Activated T-helper 2 cell treated with anti-CD3 and anti-CD28 coated beads, Interferon-gamma antibody, Interleukin-2, Interleukin-4, amounts not matched to agents 10 μg/mL and 5 μg/mL and 100 μg/mL, durations not matched to agents 14 hours and 24 hours and 36 hours (primary cell): ENCODE results near the gene HS6ST3. TPM values are rescaled to one million over a fixed set of nuclear protein-coding genes. Genes with fewer than 3 reads are reported as not detected.

ENCODE experiments used
- DNase-seq: peaks from one replicate; pipeline ENCODE4 v3.0.0; 2021; ENCODE audit warnings: low spot score
- H3K27ac Mint-ChIP-seq: one replicate; pipeline ENCODE4 v1.8.0; 2021; ENCODE audit warnings: mixed read lengths
- H3K27me3 Mint-ChIP-seq: one replicate; pipeline ENCODE4 v1.8.0; 2021; ENCODE audit warnings: low read depth, mixed read lengths
- H3K36me3 Mint-ChIP-seq: one replicate; pipeline ENCODE4 v1.8.0; 2021; ENCODE audit warnings: low read depth, mixed read lengths
- H3K4me1 Mint-ChIP-seq: one replicate; pipeline ENCODE4 v1.8.0; 2021; ENCODE audit warnings: low read depth, mixed read lengths
- H3K4me3 Mint-ChIP-seq: one replicate; pipeline ENCODE4 v1.8.0; 2021; ENCODE audit warnings: low read depth, mild to moderate bottlenecking, moderate library complexity, mixed read lengths
- H3K9me3 Mint-ChIP-seq: one replicate; pipeline ENCODE4 v1.8.0; 2021; ENCODE audit warnings: mixed read lengths
- intact Hi-C: fragments of 100-400 bp; cut with micrococcal nuclease; formaldehyde crosslinking; loops from one replicate; pipeline ENCODE4 v1.15.1; 2023
- total RNA-seq: library from RNA; stranded (reverse); gene quantifications from 2 replicates; pipeline ENCODE4 v1.2.3, GENCODE V29; 2022

The HS6ST3 gene
- total RNA-seq, 1 donor from 2014 or later: not detected

DNA sequence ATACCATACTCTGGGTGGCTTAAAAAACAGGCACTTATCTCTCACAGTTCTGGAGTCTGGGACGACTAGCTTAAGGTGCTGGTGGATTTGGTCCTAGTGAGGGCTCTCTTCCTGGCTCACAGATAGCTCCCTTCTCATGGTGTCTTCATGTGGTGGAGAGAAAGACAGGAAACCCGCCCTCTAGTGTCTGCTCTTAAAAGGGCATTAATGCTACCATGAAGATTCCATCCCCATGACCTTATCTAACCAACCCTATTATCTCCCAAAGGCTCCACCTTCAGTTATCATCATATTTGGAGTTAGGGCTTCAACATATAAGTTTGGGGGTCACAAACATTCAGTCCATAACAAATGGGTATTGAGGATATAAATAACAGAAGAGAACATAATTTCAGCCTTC, 139.4 kb downstream of the HS6ST3 start:
- Mint-ChIP-seq H3K27ac (no peak overlapping the region), H3K9me3 (no peaks in the 10 kb centered on the region), H3K36me3 (no peaks in the 10 kb centered on the region), H3K4me1 (no peaks in the 10 kb centered on the region), H3K27me3 (no peaks in the 10 kb centered on the region), H3K4me3 (no peak overlapping the region)
- intact Hi-C loops: no loop called here
- DNase-seq: no peak

DNA sequence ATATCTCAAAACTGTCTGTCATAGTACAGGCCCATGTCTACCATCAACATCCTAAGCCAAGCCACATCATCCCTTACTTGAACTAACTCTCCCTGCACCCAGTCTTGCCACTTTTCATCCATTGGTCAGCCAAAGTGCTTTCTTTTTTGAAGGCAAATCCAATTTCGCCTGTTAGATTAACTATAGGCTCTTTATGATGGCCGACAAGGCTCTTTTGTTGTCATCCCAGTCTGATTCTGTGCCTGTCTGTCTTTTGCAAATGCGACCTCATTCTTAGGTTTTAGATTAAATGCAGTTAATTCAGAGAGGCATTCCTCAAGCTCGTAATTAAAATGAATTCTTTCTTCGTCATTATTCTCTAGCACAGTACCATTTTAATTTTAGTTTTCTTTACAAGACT, 148.3 kb downstream of the HS6ST3 start:
- Mint-ChIP-seq H3K9me3 (no peaks in the 10 kb centered on the region), H3K4me1 (no peaks in the 10 kb centered on the region), H3K36me3 (no peaks in the 10 kb centered on the region), H3K27me3 (no peaks in the 10 kb centered on the region), H3K27ac (no peak overlapping the region), H3K4me3 (no peak overlapping the region)
- intact Hi-C loops: no loop called here
- DNase-seq: no peak

DNA sequence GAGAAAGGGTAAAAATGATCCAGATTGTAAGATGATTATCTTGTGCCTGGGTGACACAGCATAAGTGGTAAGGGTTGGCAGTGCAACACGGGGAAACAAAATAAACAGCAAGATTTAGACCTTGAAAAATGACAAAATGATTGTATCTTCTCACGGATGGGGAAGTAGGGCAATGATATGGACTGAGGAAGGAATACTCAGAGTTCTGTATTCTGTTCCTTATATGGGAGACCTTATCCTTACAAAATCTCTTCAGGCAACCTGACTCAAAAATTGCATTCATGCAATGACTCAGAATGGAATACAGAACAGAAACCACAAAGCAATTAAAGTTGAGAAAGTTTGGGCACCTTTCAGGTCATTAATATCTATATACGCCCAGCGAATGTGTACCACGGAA, 149.0 kb downstream of the HS6ST3 start:
- DNase-seq: no peak
- Mint-ChIP-seq H3K27me3 (no peaks in the 10 kb centered on the region), H3K27ac (no peak overlapping the region), H3K36me3 (no peaks in the 10 kb centered on the region), H3K4me3 (no peak overlapping the region), H3K4me1 (no peaks in the 10 kb centered on the region), H3K9me3 (no peaks in the 10 kb centered on the region)
- intact Hi-C loops: no loop called here

DNA sequence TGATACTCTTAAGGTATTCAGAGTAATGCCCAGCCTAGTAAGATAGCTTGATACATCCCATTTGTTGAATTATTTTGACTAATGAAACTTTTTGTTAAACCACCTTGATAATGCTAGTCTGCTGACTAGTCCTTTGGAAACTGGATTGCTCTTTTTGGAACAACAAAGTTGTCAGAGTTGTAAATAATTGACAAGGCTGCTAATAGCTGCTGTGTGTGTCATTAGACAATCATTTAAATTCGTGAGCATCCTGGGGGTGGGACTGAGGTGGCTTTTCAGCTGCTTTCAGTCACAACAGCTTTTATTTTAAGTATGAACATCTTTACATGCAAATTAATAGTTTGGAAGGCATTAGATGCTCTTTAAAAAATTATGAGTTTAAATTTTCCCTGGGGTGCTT, 153.5 kb downstream of the HS6ST3 start:
- Mint-ChIP-seq H3K27ac (no peak overlapping the region), H3K36me3 (no peaks in the 10 kb centered on the region), H3K4me3 (no peak overlapping the region), H3K4me1 (no peaks in the 10 kb centered on the region), H3K27me3 (no peaks in the 10 kb centered on the region), H3K9me3 (no peaks in the 10 kb centered on the region)
- DNase-seq: no peak
- intact Hi-C loops: no loop called here

DNA sequence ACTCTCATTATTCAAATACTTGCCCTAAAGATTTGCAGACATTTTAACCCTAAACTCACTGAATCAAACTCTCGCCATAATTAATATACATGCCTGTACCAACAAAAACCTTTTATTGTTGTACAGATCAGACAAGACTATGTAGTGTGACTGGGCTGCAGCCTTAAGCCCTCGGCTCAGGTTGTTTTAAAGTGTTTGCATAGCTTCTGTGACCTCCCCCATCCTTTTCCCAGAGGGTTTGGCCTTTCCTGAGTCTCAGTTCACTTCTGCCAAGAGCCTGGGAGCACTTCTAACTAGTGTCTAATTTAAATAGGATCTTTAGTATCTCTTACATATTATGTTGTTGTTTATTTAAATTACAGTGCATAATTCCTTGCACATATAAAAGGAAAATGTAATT, 158.2 kb downstream of the HS6ST3 start:
- Mint-ChIP-seq H3K9me3 (no peaks in the 10 kb centered on the region), H3K4me1 (no peaks in the 10 kb centered on the region), H3K4me3 (no peak overlapping the region), H3K36me3 (no peaks in the 10 kb centered on the region), H3K27ac (no peak overlapping the region), H3K27me3 (no peaks in the 10 kb centered on the region)
- intact Hi-C loops: no loop called here
- no peak for DNase-seq

DNA sequence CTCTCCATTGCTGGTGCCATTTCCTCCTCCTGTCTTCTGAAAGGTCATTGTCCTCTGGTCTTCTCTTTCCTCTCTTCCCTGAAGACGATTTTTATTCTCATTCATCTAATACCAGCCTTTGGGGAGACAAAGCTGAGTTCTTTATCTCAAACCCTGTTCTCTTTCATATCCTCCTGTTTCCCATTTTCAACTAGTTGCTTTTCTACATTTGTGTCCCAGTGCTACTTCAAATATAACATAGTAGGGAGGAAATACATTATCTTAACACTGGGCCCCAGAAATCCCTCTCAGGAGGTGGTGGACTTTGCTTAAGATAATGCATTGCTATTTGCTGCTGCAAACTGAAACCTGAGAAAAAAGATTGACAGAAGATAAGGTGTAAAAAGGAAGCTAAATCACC, 159.1 kb downstream of the HS6ST3 start:
- Mint-ChIP-seq H3K9me3 (peaks cover 4% of the 10 kb centered on the region), H3K4me1 (no peaks in the 10 kb centered on the region), H3K27me3 (no peaks in the 10 kb centered on the region), H3K4me3 (no peak overlapping the region), H3K27ac (no peak overlapping the region), H3K36me3 (no peaks in the 10 kb centered on the region)
- no peak for DNase-seq
- intact Hi-C loops: no loop called here

DNA sequence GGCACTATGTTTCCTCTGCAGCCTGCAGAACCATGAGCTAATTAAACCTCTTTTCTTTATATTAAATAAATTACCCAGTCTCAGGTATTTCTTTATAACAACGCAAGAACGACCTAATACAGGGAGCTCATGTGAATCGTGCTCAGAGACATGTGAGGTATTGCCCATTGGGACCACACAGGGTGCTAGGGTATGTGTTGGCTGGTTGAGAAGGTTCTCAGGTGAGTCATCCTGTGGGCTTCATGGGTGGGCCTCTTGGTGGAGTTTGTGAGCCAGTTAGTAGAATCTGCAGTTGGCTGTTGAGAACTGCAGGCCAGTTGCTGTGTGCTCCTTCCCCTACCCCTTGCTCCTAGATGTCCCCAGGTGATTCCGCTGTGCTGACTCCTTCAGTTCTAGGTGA, 163.0 kb downstream of the HS6ST3 start:
- Mint-ChIP-seq H3K27me3 (no peaks in the 10 kb centered on the region), H3K9me3 (peaks cover 4% of the 10 kb centered on the region), H3K36me3 (no peaks in the 10 kb centered on the region), H3K4me3 (no peak overlapping the region), H3K4me1 (no peaks in the 10 kb centered on the region), H3K27ac (no peak overlapping the region)
- intact Hi-C loops: no loop called here
- DNase-seq: no peak

DNA sequence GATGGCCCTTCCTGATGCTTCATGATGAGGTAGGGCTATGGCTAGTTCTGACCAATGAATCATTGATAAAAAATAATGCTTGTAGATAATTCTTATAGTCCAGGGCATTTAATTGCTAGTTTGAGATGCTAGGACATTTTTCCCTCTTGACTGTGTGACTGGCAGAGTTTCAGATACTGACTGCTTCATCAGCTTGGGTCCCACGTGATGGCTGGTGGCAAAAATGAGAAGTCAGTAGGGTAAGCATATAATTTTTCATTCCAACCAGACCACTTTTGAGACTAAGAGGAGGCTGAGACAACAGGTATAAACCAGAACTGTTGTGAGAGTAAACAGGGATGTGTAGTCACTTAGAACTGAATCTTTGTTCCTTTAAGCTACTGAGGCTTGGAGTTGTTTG, 183.3 kb downstream of the HS6ST3 start:
- no peaks in the 10 kb centered on the region for H3K27me3 Mint-ChIP-seq
- no peak overlapping the region for H3K4me3 Mint-ChIP-seq
- intact Hi-C loops: no loop called here
- H3K9me3 Mint-ChIP-seq: peaks cover 9% of the 10 kb centered on the region
- H3K4me1 Mint-ChIP-seq: no peaks in the 10 kb centered on the region
- H3K36me3 Mint-ChIP-seq: no peaks in the 10 kb centered on the region
- DNase-seq: no peak
- H3K27ac Mint-ChIP-seq: no peak overlapping the region

DNA sequence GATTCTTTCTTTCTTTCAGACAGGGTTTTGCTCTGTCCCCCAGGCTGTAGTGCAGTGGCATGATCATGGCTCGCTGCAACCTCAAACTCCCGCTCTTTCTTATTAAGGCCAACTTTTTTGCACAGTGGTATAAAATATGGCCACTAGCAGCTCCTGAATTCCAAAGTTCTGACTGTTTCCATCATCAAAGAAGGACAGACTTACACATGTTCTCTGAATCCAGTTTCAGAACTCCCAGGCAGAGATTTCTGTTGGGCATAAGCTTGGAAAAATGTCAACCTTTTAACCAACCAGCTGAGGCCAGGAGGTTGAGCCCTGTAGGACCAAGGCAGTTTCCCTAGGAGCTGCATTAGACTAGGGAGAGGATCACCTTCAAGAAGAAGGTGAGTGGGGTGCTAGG, 184.1 kb downstream of the HS6ST3 start:
- no peak overlapping the region for H3K4me3 Mint-ChIP-seq

DNA sequence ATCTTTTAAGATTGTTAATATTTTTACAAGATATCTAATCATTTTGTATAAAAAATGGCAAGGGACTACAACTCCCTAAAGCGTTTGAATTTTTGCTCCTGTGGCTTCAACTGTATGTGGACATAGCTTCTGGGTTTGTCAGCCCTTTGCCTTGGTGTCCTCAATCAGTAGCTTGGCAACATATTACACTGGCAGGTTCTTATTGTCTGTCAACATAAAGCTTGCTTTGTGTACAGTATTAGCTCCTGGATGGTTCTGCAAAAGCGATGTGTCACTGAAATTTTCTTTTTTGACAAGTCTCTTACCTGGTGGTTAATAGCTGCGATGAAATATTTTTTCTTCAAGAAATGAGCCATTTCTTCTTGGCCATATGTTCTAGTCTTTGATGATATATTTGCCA, 190.0 kb downstream of the HS6ST3 start:
- DNase-seq: no peak
- no peaks in the 10 kb centered on the region for H3K36me3 Mint-ChIP-seq
- H3K9me3 Mint-ChIP-seq: peaks cover 9% of the 10 kb centered on the region
- no peak overlapping the region for H3K4me3 Mint-ChIP-seq
- H3K27me3 Mint-ChIP-seq: no peaks in the 10 kb centered on the region
- no peaks in the 10 kb centered on the region for H3K4me1 Mint-ChIP-seq
- no peak overlapping the region for H3K27ac Mint-ChIP-seq
- intact Hi-C loops: no loop called here

More for the DNA sequence above, 184.1 kb downstream of the HS6ST3 start:
- Mint-ChIP-seq H3K4me1 (no peaks in the 10 kb centered on the region), H3K27ac (no peak overlapping the region), H3K27me3 (no peaks in the 10 kb centered on the region), H3K9me3 (peaks cover 9% of the 10 kb centered on the region), H3K36me3 (no peaks in the 10 kb centered on the region)
- intact Hi-C loops: no loop called here
- DNase-seq: no peak

DNA sequence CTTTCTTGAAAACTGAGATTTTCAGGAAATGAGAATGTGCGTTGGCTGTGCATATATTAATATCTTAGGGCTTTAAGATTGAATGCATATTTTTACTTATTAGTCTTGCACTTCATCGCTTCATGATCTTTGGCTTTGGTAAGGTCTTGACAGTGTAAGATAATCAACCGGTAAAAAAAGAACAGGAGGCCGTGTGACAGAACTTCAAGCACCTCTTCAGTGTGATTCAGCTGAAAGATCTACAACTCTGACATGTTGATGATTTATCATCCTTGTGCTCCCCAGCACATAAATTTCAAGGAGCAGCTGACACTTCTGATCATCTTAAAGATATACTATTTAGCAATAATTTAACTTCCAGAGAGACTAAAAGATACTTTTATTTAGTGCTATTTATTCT, 195.1 kb downstream of the HS6ST3 start:
- DNase-seq: no peak
- Mint-ChIP-seq H3K27ac (no peak overlapping the region), H3K4me1 (no peaks in the 10 kb centered on the region), H3K27me3 (no peaks in the 10 kb centered on the region), H3K4me3 (no peak overlapping the region), H3K9me3 (no peaks in the 10 kb centered on the region), H3K36me3 (no peaks in the 10 kb centered on the region)
- intact Hi-C loops: no loop called here

DNA sequence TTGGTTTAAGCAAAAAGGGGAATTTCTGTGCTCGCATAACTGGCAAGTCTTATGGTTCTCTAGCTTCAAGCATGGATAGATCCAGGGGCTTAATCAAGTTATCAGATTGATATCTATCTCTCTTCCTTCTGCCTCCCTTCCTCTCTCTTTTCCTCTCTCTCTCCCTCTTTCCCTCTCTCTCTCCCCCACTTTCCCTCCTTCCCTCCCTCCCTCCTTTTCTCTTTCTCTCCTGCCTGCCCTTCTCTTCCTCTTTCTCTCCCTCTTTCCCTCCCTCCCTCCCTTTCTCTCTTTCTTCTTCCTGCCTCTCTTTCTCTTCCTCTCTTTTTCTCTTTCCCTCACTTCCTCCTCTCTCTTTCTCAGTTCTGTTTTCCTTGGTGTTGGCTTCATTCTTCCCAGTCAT, 195.8 kb downstream of the HS6ST3 start:
- H3K9me3 Mint-ChIP-seq: peaks cover 1% of the 10 kb centered on the region
- H3K27me3 Mint-ChIP-seq: no peaks in the 10 kb centered on the region
- no peaks in the 10 kb centered on the region for H3K36me3 Mint-ChIP-seq
- no peak overlapping the region for H3K27ac Mint-ChIP-seq
- no peak overlapping the region for H3K4me3 Mint-ChIP-seq
- no peak for DNase-seq
- intact Hi-C loops: no loop called here
- H3K4me1 Mint-ChIP-seq: no peaks in the 10 kb centered on the region

DNA sequence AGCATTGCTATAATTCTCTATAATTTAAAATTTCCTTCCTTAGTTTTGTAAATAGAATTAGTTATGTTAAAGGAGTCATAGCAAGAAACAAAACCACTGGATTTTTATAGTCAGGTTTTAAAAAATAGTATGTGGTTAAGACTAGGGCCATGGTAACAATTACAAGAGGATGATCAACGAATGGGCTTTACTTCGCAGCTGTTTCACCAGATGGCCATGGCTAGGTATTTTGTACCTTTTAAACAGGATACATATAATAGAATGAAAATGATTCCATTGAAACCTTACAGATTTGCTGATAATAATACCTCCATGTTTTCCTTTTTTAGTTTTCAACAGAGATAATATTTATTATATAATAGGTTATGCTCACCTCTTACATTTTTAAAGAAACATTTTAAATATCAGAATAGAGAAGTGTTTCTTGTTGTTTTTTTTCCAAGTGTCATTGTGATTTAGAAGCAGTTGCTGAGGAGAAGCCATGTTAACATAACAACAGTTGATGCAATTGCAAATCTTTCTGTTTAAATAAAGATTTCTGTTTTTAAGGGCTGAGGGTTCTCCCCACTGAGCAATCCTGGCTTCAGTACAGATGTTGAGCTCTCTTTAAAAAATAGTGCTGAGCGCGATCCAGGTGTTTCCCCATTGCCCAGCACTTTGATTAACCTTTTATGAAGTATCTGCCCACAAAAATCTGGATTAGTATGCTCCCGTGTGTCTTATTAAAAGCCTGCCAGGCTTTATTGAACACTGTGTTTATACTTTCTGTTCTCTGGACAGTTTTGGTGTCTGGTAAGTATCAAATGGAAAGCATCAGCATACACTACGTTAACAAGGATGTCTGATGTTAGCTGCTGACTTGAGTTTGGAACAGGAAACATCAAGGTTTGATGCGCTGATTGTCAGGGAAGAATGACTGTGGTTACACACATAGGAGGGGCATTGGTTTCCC, 205.3 kb downstream of the HS6ST3 start:
- Mint-ChIP-seq H3K27me3 (no peaks in the 10 kb centered on the region), H3K36me3 (no peaks in the 10 kb centered on the region), H3K4me1 (no peaks in the 10 kb centered on the region), H3K9me3 (peaks cover 14% of the 10 kb centered on the region), H3K4me3 (no peak overlapping the region), H3K27ac (no peak overlapping the region)
- intact Hi-C loops: no loop called here
- no peak for DNase-seq
